Putamen (tissue), 1 donor: ENCODE measurements around the gene CDK18.
"Not testable (repeated sequence)": the region's sequence is repeated elsewhere in the genome, so short reads cannot be mapped to it uniquely, and the experiment has no call there.

ENCODE experiments used
- DNase-seq: peaks from one replicate; pipeline ENCODE4 v3.0.0-alpha.2; 2016; ENCODE audit warnings: low spot score

The CDK18 gene

GRCh38 chr1:205504311-205505075 lies at the start of gene CDK18:
Gene CDK18, plus strand, starts transcription at chr1:205504669. Its CDS starts 18,499 bp downstream, at chr1:205523168.
- DNase-seq = peak; percentile 93

- DNase-seq = no peak
Observed at GRCh38 chr1:205454903-205455335, 49.5 kb upstream of the CDK18 start.

- no peak for DNase-seq
Observed at GRCh38 chr1:205455581-205456382, 48.7 kb upstream of the CDK18 start, which contains the start of gene BLACAT1. Gene BLACAT1, minus strand, starts transcription at chr1:205456045.

GRCh38 chr1:205456383-205456867 lies 48.0 kb upstream of the CDK18 start:
- DNase-seq = no peak

DNA sequence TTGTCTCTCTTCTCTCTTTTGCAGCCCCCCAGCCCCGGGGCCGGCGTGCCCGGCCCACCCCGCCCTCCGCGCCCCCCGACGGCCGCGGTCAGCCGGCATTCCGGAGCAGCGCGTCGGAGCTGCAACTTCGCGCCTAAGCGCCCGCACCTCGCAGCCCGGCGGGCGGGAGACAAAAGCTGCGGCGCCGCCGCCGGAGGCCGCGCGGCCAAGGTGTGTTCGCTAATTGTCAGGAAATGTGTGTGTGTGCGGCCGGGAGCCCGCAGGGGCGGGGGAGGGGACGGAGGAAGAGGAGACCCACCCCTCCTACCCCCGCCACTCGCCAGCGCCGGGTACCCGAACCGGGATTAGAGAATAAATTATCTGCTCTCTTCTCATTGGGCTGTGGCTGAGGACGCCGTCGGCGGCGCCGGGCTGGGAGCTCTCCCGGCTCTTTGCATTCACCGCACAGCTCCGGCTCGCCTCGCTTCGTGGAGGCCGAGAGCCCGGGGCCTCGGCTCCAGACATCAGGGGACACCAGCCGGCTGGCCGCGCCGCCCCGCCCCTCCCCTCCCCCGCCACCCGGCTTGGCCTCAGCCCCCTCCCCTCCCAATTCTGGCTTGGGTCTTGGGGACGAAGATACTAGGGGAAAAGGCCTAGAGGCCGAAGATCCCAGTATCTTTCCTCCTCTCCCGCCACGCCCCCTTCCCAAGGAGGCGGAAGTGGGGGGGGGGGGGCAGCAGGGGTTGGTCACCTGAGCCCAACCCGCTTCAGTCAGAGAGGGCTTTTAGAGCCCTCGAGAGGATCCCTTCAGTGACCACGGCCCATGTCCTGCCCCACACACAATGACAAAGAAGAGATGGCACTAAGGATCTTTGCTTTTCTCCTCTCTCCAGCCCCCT lies 47.4 kb upstream of the CDK18 start:
- DNase-seq = no peak

DNA sequence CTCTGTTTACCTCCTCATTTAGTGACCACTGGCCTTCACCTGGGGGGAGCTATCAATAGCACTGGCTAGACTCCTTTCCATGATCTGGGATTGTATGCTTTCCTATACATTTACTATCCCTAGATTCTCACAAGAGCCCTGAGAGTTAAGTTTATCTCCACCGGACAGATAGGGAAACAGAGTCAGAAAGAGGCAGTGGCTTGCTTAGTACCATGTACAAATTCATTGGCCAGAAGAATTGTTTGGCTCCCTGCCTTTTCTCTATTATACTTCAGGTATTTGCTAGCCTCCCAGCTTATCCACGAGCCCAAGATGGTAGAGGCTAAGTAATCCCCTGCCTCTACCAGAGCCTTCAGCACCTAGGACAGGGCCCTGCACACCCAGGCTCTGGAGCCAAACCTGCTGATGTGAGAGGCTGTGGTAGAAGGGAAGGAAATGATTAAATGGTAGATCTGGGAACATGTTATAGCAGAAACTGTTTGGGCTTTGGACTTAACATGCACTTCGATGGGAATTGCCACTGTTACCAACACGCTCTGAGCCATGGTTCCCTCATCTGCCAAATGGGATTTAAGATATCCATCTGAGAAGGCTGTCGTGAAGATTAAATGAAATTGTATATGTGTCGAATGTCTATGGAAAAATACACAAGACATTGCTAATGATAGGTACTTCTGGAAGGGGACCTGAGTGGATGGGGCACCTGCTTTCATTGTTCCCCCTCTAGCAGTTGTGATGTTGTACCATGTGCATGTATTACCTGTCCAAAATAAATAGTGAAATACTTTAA lies 45.5 kb upstream of the CDK18 start:
- DNase-seq = no peak

DNA sequence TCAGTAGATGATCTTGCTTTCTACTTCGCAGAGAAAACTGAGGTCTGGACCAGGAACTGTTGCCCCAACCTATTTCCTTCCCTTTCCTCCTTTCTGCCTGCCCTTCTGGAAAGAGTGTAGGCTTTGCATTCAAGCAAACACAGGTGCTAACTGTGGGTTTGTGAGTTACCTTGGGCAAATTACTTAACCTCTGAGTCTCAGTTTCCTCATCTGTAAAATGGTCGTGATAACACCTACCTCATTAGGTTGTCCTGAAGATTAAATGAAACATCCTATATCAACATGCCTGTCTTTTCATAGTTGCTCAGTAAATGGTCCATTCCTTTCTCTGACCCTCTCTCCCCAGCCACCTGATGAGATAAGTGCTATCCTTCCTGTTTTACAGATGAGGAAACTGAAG lies 39.1 kb upstream of the CDK18 start:
- DNase-seq = no peak

DNA sequence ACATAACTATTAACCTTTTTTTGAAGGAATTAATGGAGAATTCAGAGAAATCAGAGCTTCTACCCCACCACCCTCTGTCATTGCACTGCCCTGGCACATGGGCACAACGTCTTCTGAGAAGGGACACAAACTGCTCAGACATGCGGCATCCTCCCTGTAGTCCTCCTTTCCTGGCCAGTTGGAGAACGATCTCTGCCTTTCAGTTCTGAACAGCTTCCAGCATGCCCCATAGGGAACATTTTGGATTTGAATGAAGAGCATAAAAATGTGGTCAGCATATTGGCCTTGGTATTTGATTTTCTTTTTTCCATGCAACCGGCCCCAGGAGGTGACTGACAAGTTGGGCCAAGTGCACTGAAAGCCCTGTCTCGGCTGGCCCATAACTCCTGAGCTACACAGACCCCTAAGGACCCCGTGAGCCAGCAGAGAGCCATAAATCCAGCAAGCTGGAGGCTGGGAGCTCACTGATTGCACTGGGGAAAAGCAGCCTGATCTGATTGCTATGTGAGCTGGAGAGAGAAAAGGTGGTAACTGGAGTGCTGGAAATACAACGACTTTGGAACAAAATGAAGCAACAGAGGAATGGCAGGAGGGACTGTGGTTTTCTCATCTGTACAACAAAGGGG lies 37.8 kb upstream of the CDK18 start:
- no peak for DNase-seq

GRCh38 chr1:205470131-205470530 lies 34.3 kb upstream of the CDK18 start:
- DNase-seq = no peak

GRCh38 chr1:205472737-205473441 lies 31.6 kb upstream of the CDK18 start:
- no peak for DNase-seq

GRCh38 chr1:205473475-205473874 lies 31.0 kb upstream of the CDK18 start:
- DNase-seq = no peak

GRCh38 chr1:205473966-205474365 lies 30.5 kb upstream of the CDK18 start:
- DNase-seq = no peak

DNA sequence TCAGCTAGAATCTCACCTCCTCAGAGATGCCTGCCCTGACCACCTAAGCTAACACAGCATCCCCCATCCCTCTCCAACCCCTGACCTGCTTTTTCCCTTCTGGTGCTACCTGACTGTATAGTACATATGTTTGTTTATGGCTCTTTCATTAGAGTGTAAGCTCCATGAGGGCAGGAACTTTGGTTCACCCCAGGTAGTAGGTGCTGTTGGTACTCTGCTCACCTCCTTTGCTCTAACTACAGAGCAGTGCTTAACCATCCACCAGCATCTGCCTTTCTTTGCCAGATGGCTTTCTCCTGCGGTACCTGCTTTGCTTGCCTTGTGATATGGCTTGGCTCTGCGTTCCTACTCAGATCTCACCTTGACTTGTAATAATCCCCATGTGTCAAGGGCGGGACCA lies 29.9 kb upstream of the CDK18 start:
- DNase-seq = no peak

DNA sequence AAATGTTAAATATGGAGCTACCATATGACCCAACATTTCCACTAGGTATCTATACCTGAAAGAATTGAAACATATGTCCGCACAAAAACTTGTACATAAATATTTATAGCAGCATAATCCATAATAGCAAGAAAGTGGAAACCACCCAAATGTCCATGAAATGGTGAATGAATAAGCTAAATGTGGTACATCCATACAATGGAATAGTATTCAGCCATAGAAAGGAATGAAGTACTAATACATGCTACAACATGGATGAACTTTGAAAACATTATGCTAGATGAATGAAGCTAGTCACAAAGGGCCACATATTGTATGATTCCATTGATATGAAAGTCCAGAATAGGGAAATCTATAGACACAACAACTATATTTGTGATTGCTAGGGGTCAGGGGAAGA lies 28.6 kb upstream of the CDK18 start:
- DNase-seq = no peak

GRCh38 chr1:205476648-205477047 lies 27.8 kb upstream of the CDK18 start:
- DNase-seq = no peak

DNA sequence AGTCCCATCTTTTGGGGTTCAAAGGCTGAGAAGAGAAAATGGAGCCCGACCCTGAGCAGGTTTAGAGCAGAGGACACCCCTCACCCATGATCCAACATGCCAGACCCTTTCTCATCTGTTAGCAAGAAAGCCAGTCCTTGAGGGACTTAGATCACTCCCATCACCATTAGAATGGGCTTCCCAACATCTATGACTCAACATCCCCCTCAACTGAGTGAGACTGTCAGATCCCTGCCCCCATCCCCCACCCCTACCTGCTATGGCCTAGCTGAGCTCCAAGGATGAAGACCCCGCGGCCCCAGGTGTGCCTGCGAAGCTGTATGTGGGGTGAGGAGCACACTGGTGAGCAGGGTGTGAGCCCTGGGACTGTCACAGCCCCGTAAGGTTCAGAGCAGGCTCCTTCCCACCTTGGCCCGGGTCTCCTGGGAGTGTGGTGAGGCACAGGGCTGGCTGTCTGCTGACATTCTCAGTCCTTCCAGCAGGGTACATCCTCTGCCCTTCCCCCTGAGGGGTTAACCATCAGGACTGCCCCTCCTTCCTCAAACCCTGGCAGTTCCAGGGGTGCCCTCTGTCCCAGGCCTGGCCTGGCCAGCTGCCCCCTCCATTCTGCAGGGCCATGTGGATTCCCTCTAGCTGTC lies 27.2 kb upstream of the CDK18 start:
- DNase-seq = no peak

- DNase-seq = no peak
Observed at GRCh38 chr1:205477759-205478247, 26.7 kb upstream of the CDK18 start.

DNA sequence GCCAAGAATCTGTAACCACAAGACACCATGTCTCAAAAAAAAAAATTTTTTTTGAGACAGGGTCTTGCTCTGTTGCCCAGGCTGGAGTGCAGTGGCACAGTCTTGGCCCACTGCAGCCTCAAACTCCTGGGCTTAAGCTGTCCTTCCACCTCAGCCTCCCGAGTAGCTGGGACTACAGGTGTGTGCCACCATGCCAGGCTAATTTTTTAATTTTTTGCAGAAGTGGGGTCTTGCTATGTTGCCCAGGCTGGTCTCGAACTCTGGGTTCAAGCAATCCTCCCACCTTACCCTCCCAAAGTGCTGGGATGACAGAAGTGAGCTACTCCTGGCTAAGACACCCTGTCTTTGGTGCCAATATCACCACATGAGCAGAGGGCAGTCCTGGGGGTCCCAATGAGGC lies 25.5 kb upstream of the CDK18 start:
- DNase-seq = not testable (repeated sequence)

- no peak for DNase-seq
Observed at GRCh38 chr1:205480349-205480985, 24.0 kb upstream of the CDK18 start.
